HCT116 (cell line): ENCODE results near the gene FAM83G. TPM values are rescaled to one million over a fixed set of nuclear protein-coding genes. Genes with fewer than 3 reads are reported as not detected.

Source experiments
- ATAC-seq: fragments of 200-7000 bp; cut with Tn5 transposase; 2 replicates; pipeline ENCODE4 v1.9.1; 2020; ENCODE audit warnings: mild to moderate bottlenecking, moderate library complexity
- BruUV-seq: library from RNA; stranded (reverse); fragments of 400-500 nt; replicated peaks from 2 replicates; lab custom pipeline; 2021; lab: Mats Ljungman, UMichigan
- CTCF ChIA-PET: fragments of 300-600 bp; sonication (Branson Sonifier 250); formaldehyde crosslinking; loops from one replicate; lab custom pipeline; 2021; ENCODE audit warnings: antibody characterized with exemption; lab: Charles Lee
- POLR2A ChIA-PET: fragments of 300-600, 350-600 bp; sonication (Branson Sonifier 250); formaldehyde crosslinking; loops from one replicate; lab custom pipeline; 2021; ENCODE audit warnings: antibody characterized with exemption; lab: Charles Lee
- RAD21 ChIA-PET, 2 experiments: fragments of 300-600 bp; sonication (Branson Sonifier 250); formaldehyde crosslinking; loops; one replicate each; lab custom pipeline; 2023; ENCODE audit warnings: low total read pairs in 2 of 2; ENCODE audit not compliant: uncharacterized antibody in 2 of 2, unreplicated experiment in 2 of 2, low non-redundant PET in 1 of 2; lab: Charles Lee
- DNase-seq: peaks from one replicate; pipeline ENCODE4 v3.0.0-alpha.2; 2010; ENCODE audit warnings: low read depth, low spot score
- H2AFZ ChIP-seq: fragments of 200-600 bp; shearing (Covaris generic), sonication (generic); 2 replicates; pipeline ENCODE4 v1.6.1; 2017; ENCODE audit warnings: low read depth, mixed run types, mixed read lengths, antibody characterized with exemption, low read length; ENCODE audit not compliant: poor library complexity, severe bottlenecking
- H3K27ac ChIP-seq: 2 replicates; pipeline ENCODE4 v1.5.1; 2012; ENCODE audit warnings: low read depth, low read length
- H3K27me3 ChIP-seq: fragments of 200-600 bp; sonication (generic); 2 replicates; pipeline ENCODE4 v1.6.1; 2016; ENCODE audit warnings: mixed run types, low read length, mixed read lengths; ENCODE audit not compliant: insufficient read depth
- H3K36me3 ChIP-seq, 2 experiments: fragments of 200-500 bp in 1 of 2; fragments of 200-600 bp in 1 of 2; sonication (Bioruptor generic) in 1 of 2; sonication (generic) in 1 of 2; 2 replicates each; pipeline versions ENCODE4 v1.5.1 to v1.6.1; 2014 to 2016; ENCODE audit warnings: low read length in 2 of 2, inconsistent platforms in 1 of 2, mixed read lengths in 1 of 2, mixed run types in 1 of 2; ENCODE audit not compliant: insufficient read depth in 2 of 2, control insufficient read depth in 1 of 2
- H3K4me1 ChIP-seq, 2 experiments: fragments of 200-600 bp in 1 of 2; sonication (generic) in 1 of 2; 2 replicates each; pipeline versions ENCODE4 v1.5.1 to v1.6.1; 2012 to 2017; ENCODE audit warnings: low read length in 2 of 2, inconsistent platforms in 1 of 2, mild to moderate bottlenecking in 1 of 2, mixed read lengths in 1 of 2, mixed run types in 1 of 2, moderate library complexity in 1 of 2; ENCODE audit not compliant: insufficient read depth in 2 of 2, control insufficient read depth in 1 of 2
- H3K4me2 ChIP-seq: fragments of 200-600 bp; sonication (generic); 2 replicates; pipeline ENCODE4 v1.6.1; 2017; ENCODE audit warnings: mixed run types, low read length, mixed read lengths
- H3K4me3 ChIP-seq, 2 experiments: fragments of 200-600 bp in 1 of 2; sonication (generic) in 1 of 2; replicated peaks in 1 of 2; 2 replicates each; pipeline ENCODE4 v1.5.1; 2011 to 2016; ENCODE audit warnings: low read length in 2 of 2, control low read depth in 1 of 2, low read depth in 1 of 2, mild to moderate bottlenecking in 1 of 2, mixed read lengths in 1 of 2, mixed run types in 1 of 2
- H3K79me2 ChIP-seq: fragments of 200-600 bp; sonication (generic); 2 replicates; pipeline ENCODE4 v1.6.1; 2017; ENCODE audit warnings: mild to moderate bottlenecking, mixed run types, low read length, moderate library complexity, mixed read lengths; ENCODE audit not compliant: insufficient read depth
- H3K9ac ChIP-seq: fragments of 200-600 bp; sonication (generic); 2 replicates; pipeline ENCODE4 v1.6.1; 2016; ENCODE audit warnings: low read length, mixed read lengths
- H3K9me2 ChIP-seq: fragments of 200-600 bp; sonication (generic), shearing (Covaris generic); 2 replicates; pipeline ENCODE4 v1.6.1; 2017; ENCODE audit warnings: mixed run types, mild to moderate bottlenecking, moderate library complexity; ENCODE audit not compliant: insufficient read depth
- H3K9me3 ChIP-seq, 2 experiments: fragments of 200-500 bp in 1 of 2; fragments of 200-600 bp in 1 of 2; sonication (Bioruptor generic) in 1 of 2; sonication (generic) in 1 of 2; 2 replicates each; pipeline ENCODE4 v1.6.1; 2014 to 2017; ENCODE audit warnings: low read length in 2 of 2, mixed read lengths in 2 of 2, inconsistent platforms in 1 of 2, low read depth in 1 of 2, mild to moderate bottlenecking in 1 of 2, mixed run types in 1 of 2, moderate library complexity in 1 of 2; ENCODE audit not compliant: control insufficient read depth in 1 of 2, insufficient read depth in 1 of 2
- H4K20me1 ChIP-seq: fragments of 200-600 bp; sonication (generic), shearing (Covaris generic); 2 replicates; pipeline ENCODE4 v1.6.1; 2017; ENCODE audit warnings: mixed run types, mild to moderate bottlenecking, moderate library complexity; ENCODE audit not compliant: insufficient read depth
- ATF3 ChIP-seq: IDR thresholded peaks from 2 replicates; pipeline ENCODE4 v1.6.1; 2012
- CBX3 ChIP-seq: IDR thresholded peaks from 2 replicates; pipeline ENCODE4 v1.6.1; 2012; ENCODE audit warnings: low read depth
- CEBPB ChIP-seq: IDR thresholded peaks from 2 replicates; pipeline ENCODE4 v1.6.1; 2012; ENCODE audit warnings: low read depth
- CTCF ChIP-seq, 3 experiments: fragments of 200-600 bp in 1 of 3; sonication (generic) in 1 of 3; IDR thresholded peaks in 2 of 3; conservative IDR thresholded peaks in 1 of 3; 2 replicates each; pipeline ENCODE4 v1.5.1; 2012 to 2017; ENCODE audit warnings: low read depth in 2 of 3, low read length in 2 of 3, antibody characterized with exemption in 1 of 3, borderline replicate concordance in 1 of 3, control low read depth in 1 of 3, mild to moderate bottlenecking in 1 of 3, mixed read lengths in 1 of 3, mixed run types in 1 of 3, moderate library complexity in 1 of 3; ENCODE audit not compliant: insufficient read depth in 1 of 3
- EGR1 ChIP-seq: IDR thresholded peaks from 2 replicates; pipeline ENCODE4 v1.6.1; 2012; ENCODE audit warnings: low read depth
- ELF1 ChIP-seq: IDR thresholded peaks from 2 replicates; pipeline ENCODE4 v1.6.1; 2012; ENCODE audit warnings: low read depth, borderline replicate concordance
- EZH2 ChIP-seq: fragments of 200-600 bp; sonication (generic); IDR thresholded peaks from 2 replicates; pipeline ENCODE4 v1.6.1; 2017; ENCODE audit warnings: antibody characterized with exemption, mixed run types
- EZH2phosphoT487 ChIP-seq: fragments of 200-600 bp; IDR thresholded peaks from 2 replicates; pipeline ENCODE4 v1.6.1; 2018; ENCODE audit warnings: antibody characterized with exemption, borderline replicate concordance
- FOSL1 ChIP-seq: IDR thresholded peaks from 2 replicates; pipeline ENCODE4 v1.6.1; 2012; ENCODE audit warnings: low read depth
- JUND ChIP-seq: IDR thresholded peaks from 2 replicates; pipeline ENCODE4 v1.6.1; 2012
- POLR2A ChIP-seq: IDR thresholded peaks from 2 replicates; pipeline ENCODE4 v1.7.0; 2011; ENCODE audit warnings: borderline replicate concordance; ENCODE audit not compliant: insufficient read depth, insufficient read length; ENCODE audit errors: extremely low read depth
- RAD21 ChIP-seq: IDR thresholded peaks from 2 replicates; pipeline ENCODE4 v1.6.1; 2012; ENCODE audit warnings: low read depth, mild to moderate bottlenecking
- REST ChIP-seq: IDR thresholded peaks from 2 replicates; pipeline ENCODE4 v1.6.1; 2012; ENCODE audit warnings: low read depth
- SP1 ChIP-seq: IDR thresholded peaks from 2 replicates; pipeline ENCODE4 v1.6.1; 2012; ENCODE audit warnings: low read depth
- YY1 ChIP-seq: IDR thresholded peaks from 2 replicates; pipeline ENCODE4 v1.6.1; 2011; ENCODE audit warnings: low read length, low read depth, moderate library complexity, mild to moderate bottlenecking; ENCODE audit not compliant: insufficient replicate concordance; ENCODE audit errors: extremely low read depth
- ZFX ChIP-seq: fragments of 450-650 bp; IDR thresholded peaks from 2 replicates; pipeline ENCODE4 v1.6.1; 2017
- ZNF274 ChIP-seq: fragments of 200-500 bp; sonication (Bioruptor generic); IDR thresholded peaks from 2 replicates; pipeline ENCODE4 v1.6.1; 2014; ENCODE audit warnings: mild to moderate bottlenecking, low read depth, low read length, inconsistent platforms
- intact Hi-C: fragments of 100-400 bp; cut with micrococcal nuclease; formaldehyde crosslinking; loops from 2 replicates; pipeline ENCODE4 v1.10.0; 2022
- total RNA-seq: library from RNA; stranded (reverse); gene quantifications from one replicate; pipeline ENCODE4 v1.2.1, GENCODE V29; 2021; ENCODE audit not compliant: unreplicated experiment

Gene FAM83G
- total RNA-seq, 1 experiment from 2014 or later = 33.9 TPM

GRCh38 chr17:19017804-19018599 is 13.4 kb upstream of the FAM83G start:
- POLR2A ChIA-PET = interaction anchor here (0.6 kb wide), 1 partner anchor 835 kb away, joined by 3 read pairs; no protein-coding TSS in a partner anchor
- no peak overlapping the region for H2AFZ ChIP-seq
- H3K79me2 ChIP-seq = no peaks in the 10 kb centered on the region
- no peaks in the 10 kb centered on the region for H3K27me3 ChIP-seq
- DNase-seq = no peak
- CTCF ChIA-PET = no interaction called here
- no peaks in the 10 kb centered on the region for H3K9me3 ChIP-seq
- ATAC-seq = no peak
- no peak overlapping the region for H3K4me2 ChIP-seq
- no peaks in the 10 kb centered on the region for H3K36me3 ChIP-seq
- no peaks in the 10 kb centered on the region for H3K9me2 ChIP-seq
- no peak overlapping the region for H3K27ac ChIP-seq
- no peak for TF ChIP-seq CEBPB
- no peak for TF ChIP-seq RAD21
- no peak for TF ChIP-seq ATF3
- no peak for TF ChIP-seq EGR1
- TF ChIP-seq ELF1 = no peak
- no peak for TF ChIP-seq CTCF (IDR thresholded peaks at IDR 0.05 in 2 of 3, conservative IDR thresholded peaks at IDR 0.05 in 1 of 3; ENCODE audit: borderline replicate concordance in 1 of 3, insufficient read depth in 1 of 3, low read depth in 2 of 3, low read length in 2 of 3)
- no peak for TF ChIP-seq REST
- TF ChIP-seq EZH2 = no peak
- TF ChIP-seq CBX3 = no peak
- TF ChIP-seq SP1 = no peak
- no peak for TF ChIP-seq EZH2phosphoT487
- no peak for TF ChIP-seq POLR2A
- TF ChIP-seq YY1 = no peak
- no peak for TF ChIP-seq JUND
- TF ChIP-seq ZFX = no peak
- TF ChIP-seq ZNF274 = no peak
- no peak for TF ChIP-seq FOSL1
- H3K4me3 ChIP-seq = no peak overlapping the region
- RAD21 ChIA-PET = no interaction called here
- no TSS peak for BruUV-seq
- intact Hi-C loops = no loop called here
- H4K20me1 ChIP-seq = no peaks in the 10 kb centered on the region
- peaks cover 0 to 16% of the 10 kb centered on the region in 2 experiments; a peak in 1 of 4 replicates for H3K4me1 ChIP-seq
- no peak overlapping the region for H3K9ac ChIP-seq
